KMS-11 (cell line): Measurements from ENCODE around the gene NMRK2.

Experiments used
- H2AFZ ChIP-seq: fragments of 200-600 bp; sonication (generic); 2 replicates; pipeline ENCODE4 v1.6.1; 2016; ENCODE audit warnings: antibody characterized with exemption, mixed run types, low read depth
- H3K27ac ChIP-seq: fragments of 200-600 bp; sonication (generic); 2 replicates; pipeline ENCODE4 v1.6.1; 2016; ENCODE audit warnings: mild to moderate bottlenecking, mixed run types
- H3K27me3 ChIP-seq: fragments of 200-600 bp; sonication (generic); 2 replicates; pipeline ENCODE4 v1.6.1; 2017; ENCODE audit warnings: mild to moderate bottlenecking, low read depth, mixed run types, moderate library complexity; ENCODE audit not compliant: insufficient read depth
- H3K36me3 ChIP-seq: fragments of 200-600 bp; sonication (generic); 2 replicates; pipeline ENCODE4 v1.6.1; 2017; ENCODE audit warnings: mild to moderate bottlenecking, mixed run types; ENCODE audit not compliant: insufficient read depth
- H3K4me1 ChIP-seq: fragments of 200-600 bp; sonication (generic); 2 replicates; pipeline ENCODE4 v1.6.1; 2016; ENCODE audit warnings: mild to moderate bottlenecking, low read depth, mixed run types; ENCODE audit not compliant: poor library complexity, severe bottlenecking
- H3K4me2 ChIP-seq: fragments of 200-600 bp; sonication (generic); 2 replicates; pipeline ENCODE4 v1.7.0; 2016; ENCODE audit warnings: mild to moderate bottlenecking, mixed run types
- H3K4me3 ChIP-seq: fragments of 200-600 bp; sonication (generic); IDR thresholded peaks from 2 replicates; pipeline ENCODE4 v1.6.1; 2017; ENCODE audit warnings: low read depth, low read length, mixed read lengths; ENCODE audit not compliant: insufficient read depth
- H3K79me2 ChIP-seq: fragments of 200-600 bp; sonication (generic); 2 replicates; pipeline ENCODE4 v1.6.1; 2016; ENCODE audit warnings: low read depth, mixed run types; ENCODE audit not compliant: insufficient read depth
- H3K9ac ChIP-seq: fragments of 200-600 bp; sonication (generic); 2 replicates; pipeline ENCODE4 v1.6.1; 2016; ENCODE audit warnings: mild to moderate bottlenecking, mixed run types
- H4K20me1 ChIP-seq: fragments of 200-600 bp; sonication (generic); 2 replicates; pipeline ENCODE4 v1.6.1; 2016; ENCODE audit warnings: mild to moderate bottlenecking, mixed run types; ENCODE audit not compliant: insufficient read depth
- CTCF ChIP-seq: fragments of 200-600 bp; sonication (generic); conservative IDR thresholded peaks from 2 replicates; pipeline ENCODE4 v1.6.1; 2017; ENCODE audit warnings: low read depth, mild to moderate bottlenecking, antibody characterized with exemption, low read length, moderate library complexity, mixed read lengths

NMRK2 gene

GRCh38 chr19:3981373-3981735 is 48.5 kb downstream of the NMRK2 start:
- Histone ChIP-seq H3K36me3 (peaks cover 61% of the 10 kb centered on the region), H4K20me1 (peaks cover 32% of the 10 kb centered on the region), H3K4me2 (no peak overlapping the region), H3K4me1 (peaks cover 18% of the 10 kb centered on the region), H2AFZ (no peak overlapping the region), H3K4me3 (no peak overlapping the region), H3K27ac (no peak overlapping the region), H3K9ac (no peak overlapping the region), H3K27me3 (no peaks in the 10 kb centered on the region), H3K79me2 (peaks cover 75% of the 10 kb centered on the region)
- TF ChIP-seq CTCF, result no peak

GRCh38 chr19:3981736-3982681 is 49.1 kb downstream of the NMRK2 start:
- Histone ChIP-seq H3K4me3 (no peak overlapping the region), H3K79me2 (peaks cover 72% of the 10 kb centered on the region), H3K27ac (no peak overlapping the region), H2AFZ (no peak overlapping the region), H3K27me3 (no peaks in the 10 kb centered on the region), H4K20me1 (peaks cover 32% of the 10 kb centered on the region), H3K9ac (no peak overlapping the region), H3K36me3 (peaks cover 61% of the 10 kb centered on the region), H3K4me1 (peaks cover 23% of the 10 kb centered on the region), H3K4me2 (no peak overlapping the region)
- no peak for TF ChIP-seq CTCF

GRCh38 chr19:3982701-3983541 is 50.1 kb downstream of the NMRK2 start:
- Histone ChIP-seq H3K36me3 (peaks cover 54% of the 10 kb centered on the region), H2AFZ (no peak overlapping the region), H3K27me3 (no peaks in the 10 kb centered on the region), H3K4me2 (peak overlapping the region; percentile 94; the same call in 1 of the 2 replicates), H3K4me3 (no peak overlapping the region), H3K4me1 (peaks cover 30% of the 10 kb centered on the region), H3K79me2 (peaks cover 65% of the 10 kb centered on the region), H3K27ac (no peak overlapping the region; the same call in 1 of the 2 replicates), H3K9ac (no peak overlapping the region), H4K20me1 (peaks cover 30% of the 10 kb centered on the region)
- no peak for TF ChIP-seq CTCF

- Histone ChIP-seq H4K20me1 (peaks cover 25% of the 10 kb centered on the region), H3K9ac (no peak overlapping the region), H3K4me1 (peaks cover 36% of the 10 kb centered on the region), H3K79me2 (peaks cover 63% of the 10 kb centered on the region), H3K4me2 (peak overlapping the region; percentile 94), H3K36me3 (peaks cover 50% of the 10 kb centered on the region), H3K27ac (no peak overlapping the region; the same call in 1 of the 2 replicates), H3K4me3 (no peak overlapping the region), H2AFZ (no peak overlapping the region), H3K27me3 (no peaks in the 10 kb centered on the region)
- TF ChIP-seq CTCF, result no peak
These were observed 50.7 kb downstream of the NMRK2 start for GRCh38 chr19:3983542-3983914.
